Immature natural killer cell (primary cell): ENCODE data around the gene CTRB2. TPM values are rescaled to one million over a fixed set of nuclear protein-coding genes. Genes with fewer than 3 reads are reported as not detected.
A peak's percentile ranks its signal among the peaks of the same experiment; 100 is the strongest.
"Not testable (repeated sequence)": the region's sequence is repeated elsewhere in the genome, so short reads cannot be mapped to it uniquely, and the experiment has no call there.

ENCODE experiments used
- DNase-seq, 3 donors: peaks; one replicate each; pipeline ENCODE4 v3.0.0; 2022; ENCODE audit warnings: mixed read lengths in 1 of 3
- H3K27ac Mint-ChIP-seq, 6 donors: one replicate each; pipeline ENCODE4 v1.8.0; 2020; ENCODE audit warnings: mixed read lengths in 6 of 6, mild to moderate bottlenecking in 5 of 6, inconsistent platforms in 4 of 6, moderate library complexity in 3 of 6
- H3K27me3 Mint-ChIP-seq, 3 donors: one replicate each; pipeline ENCODE4 v1.8.0; 2020 to 2021; ENCODE audit warnings: low read depth in 3 of 3, mild to moderate bottlenecking in 3 of 3, mixed read lengths in 3 of 3, moderate library complexity in 3 of 3, inconsistent platforms in 1 of 3
- H3K36me3 Mint-ChIP-seq, 3 donors: one replicate each; pipeline ENCODE4 v1.8.0; 2020; ENCODE audit warnings: mixed read lengths in 3 of 3, inconsistent platforms in 2 of 3, mild to moderate bottlenecking in 2 of 3
- H3K4me1 Mint-ChIP-seq, 2 donors: one replicate each; pipeline ENCODE4 v1.8.0; 2020; ENCODE audit warnings: inconsistent platforms in 2 of 2, mild to moderate bottlenecking in 2 of 2, mixed read lengths in 2 of 2, moderate library complexity in 1 of 2
- H3K4me3 Mint-ChIP-seq, 5 donors: one replicate each; pipeline ENCODE4 v1.8.0; 2020; ENCODE audit warnings: mild to moderate bottlenecking in 5 of 5, mixed read lengths in 5 of 5, inconsistent platforms in 3 of 5, moderate library complexity in 3 of 5
- H3K9me3 Mint-ChIP-seq, 6 donors: one replicate each; pipeline ENCODE4 v1.8.0; 2020; ENCODE audit warnings: mild to moderate bottlenecking in 6 of 6, mixed read lengths in 6 of 6, inconsistent platforms in 4 of 6, moderate library complexity in 3 of 6
- polyA plus RNA-seq, 3 donors: library from polyadenylated mRNA; unstranded; fragments of 300-500 nt; fragmentation: Illumina TruSeq; gene quantifications; one replicate each; pipeline ENCODE4 v1.2.3, GENCODE V29; 2021

The CTRB2 gene
- polyA plus RNA-seq, 3 donors from 2014 or later = not detected

GRCh38 chr16:75247249-75247648 is 40.3 kb upstream of the CTRB2 start:
- DNase-seq = no peak
- Mint-ChIP-seq H3K4me1 (peaks cover 0 to 4% of the 10 kb centered on the region in 2 donors), H3K9me3 (no peaks in the 10 kb centered on the region), H3K4me3 (no peak overlapping the region), H3K27me3 (peaks cover 2 to 12% (median 6%) of the 10 kb centered on the region in 3 donors), H3K36me3 (no peaks in the 10 kb centered on the region), H3K27ac (no peak overlapping the region)

- no peaks in the 10 kb centered on the region for H3K36me3 Mint-ChIP-seq
- peaks cover 2 to 11% (median 5%) of the 10 kb centered on the region in 3 donors for H3K27me3 Mint-ChIP-seq
- no peak for DNase-seq
- H3K27ac Mint-ChIP-seq = no peak overlapping the region
- H3K4me1 Mint-ChIP-seq = peaks cover 0 to 4% of the 10 kb centered on the region in 2 donors
- no peak overlapping the region for H3K4me3 Mint-ChIP-seq
- no peaks in the 10 kb centered on the region for H3K9me3 Mint-ChIP-seq
These were observed 39.7 kb upstream of the CTRB2 start for GRCh38 chr16:75246504-75247205.

GRCh38 chr16:75244844-75245758 is 38.1 kb upstream of the CTRB2 start:
- Mint-ChIP-seq H3K27ac (peak overlapping the region in 1 of 6 donors; percentile 49), H3K4me3 (no peak overlapping the region), H3K27me3 (peaks cover 2 to 11% (median 5%) of the 10 kb centered on the region in 3 donors), H3K36me3 (no peaks in the 10 kb centered on the region), H3K9me3 (no peaks in the 10 kb centered on the region), H3K4me1 (no peaks in the 10 kb centered on the region)
- DNase-seq = no peak

- Mint-ChIP-seq H3K9me3 (no peaks in the 10 kb centered on the region), H3K36me3 (no peaks in the 10 kb centered on the region), H3K27ac (peak overlapping the region in 1 of 6 donors; percentile 49), H3K4me3 (no peak overlapping the region), H3K4me1 (no peaks in the 10 kb centered on the region), H3K27me3 (peaks cover 5 to 16% (median 5%) of the 10 kb centered on the region in 3 donors)
- no peak for DNase-seq
These were observed 37.4 kb upstream of the CTRB2 start for GRCh38 chr16:75244225-75244809.

GRCh38 chr16:75243667-75244224 is 36.8 kb upstream of the CTRB2 start:
- Mint-ChIP-seq H3K9me3 (no peaks in the 10 kb centered on the region), H3K27me3 (peaks cover 5 to 16% (median 5%) of the 10 kb centered on the region in 3 donors), H3K36me3 (no peaks in the 10 kb centered on the region), H3K4me1 (no peaks in the 10 kb centered on the region), H3K4me3 (no peak overlapping the region), H3K27ac (no peak overlapping the region)
- DNase-seq = no peak

GRCh38 chr16:75242436-75243078 is 35.6 kb upstream of the CTRB2 start:
- DNase-seq, H3K4me3 Mint-ChIP-seq, H3K27ac Mint-ChIP-seq, H3K4me1 Mint-ChIP-seq, H3K36me3 Mint-ChIP-seq, H3K9me3 Mint-ChIP-seq: not testable (repeated sequence)
- H3K27me3 Mint-ChIP-seq = peaks cover 5 to 14% (median 5%) of the 10 kb centered on the region in 3 donors

GRCh38 chr16:75241955-75242354 is 35.0 kb upstream of the CTRB2 start:
- no peak for DNase-seq
- Mint-ChIP-seq H3K36me3 (no peaks in the 10 kb centered on the region), H3K27ac (no peak overlapping the region), H3K4me1 (no peaks in the 10 kb centered on the region), H3K4me3 (no peak overlapping the region), H3K9me3 (no peaks in the 10 kb centered on the region), H3K27me3 (peaks cover 4 to 13% (median 7%) of the 10 kb centered on the region in 3 donors)

- Mint-ChIP-seq H3K27me3 (peaks cover 3 to 13% (median 4%) of the 10 kb centered on the region in 3 donors), H3K4me3 (no peak overlapping the region), H3K27ac (no peak overlapping the region), H3K4me1 (peaks cover under 1 to 2% of the 10 kb centered on the region in 2 donors), H3K36me3 (no peaks in the 10 kb centered on the region), H3K9me3 (no peaks in the 10 kb centered on the region)
- no peak for DNase-seq
These were observed 34.5 kb upstream of the CTRB2 start for GRCh38 chr16:75241412-75241811.

- not testable (repeated sequence) for H3K9me3 Mint-ChIP-seq, H3K4me3 Mint-ChIP-seq, H3K27ac Mint-ChIP-seq, H3K4me1 Mint-ChIP-seq, H3K36me3 Mint-ChIP-seq, DNase-seq
- peaks cover 3 to 18% (median 7%) of the 10 kb centered on the region in 3 donors for H3K27me3 Mint-ChIP-seq
These were observed 33.7 kb upstream of the CTRB2 start for GRCh38 chr16:75240633-75241032.

- Mint-ChIP-seq H3K27me3 (peaks cover 3 to 16% (median 7%) of the 10 kb centered on the region in 3 donors), H3K36me3 (no peaks in the 10 kb centered on the region), H3K4me1 (peaks cover 8 to 9% of the 10 kb centered on the region in 2 donors), H3K9me3 (no peaks in the 10 kb centered on the region), H3K27ac (no peak overlapping the region), H3K4me3 (no peak overlapping the region)
- no peak for DNase-seq
These were observed 32.7 kb upstream of the CTRB2 start for GRCh38 chr16:75239542-75240122.

- DNase-seq = no peak
- Mint-ChIP-seq H3K27ac (no peak overlapping the region), H3K9me3 (no peaks in the 10 kb centered on the region), H3K4me1 (peaks cover 8 to 11% of the 10 kb centered on the region in 2 donors), H3K36me3 (no peaks in the 10 kb centered on the region), H3K4me3 (no peak overlapping the region), H3K27me3 (peaks cover 3 to 14% (median 7%) of the 10 kb centered on the region in 3 donors)
These were observed 32.0 kb upstream of the CTRB2 start for GRCh38 chr16:75238853-75239541.

- peaks cover 3 to 14% (median 7%) of the 10 kb centered on the region in 3 donors for H3K27me3 Mint-ChIP-seq
- no peak for DNase-seq
- H3K4me3 Mint-ChIP-seq = no peak overlapping the region
- H3K4me1 Mint-ChIP-seq = peaks cover 9 to 14% of the 10 kb centered on the region in 2 donors
- H3K9me3 Mint-ChIP-seq = no peaks in the 10 kb centered on the region
- H3K36me3 Mint-ChIP-seq = no peaks in the 10 kb centered on the region
- no peak overlapping the region for H3K27ac Mint-ChIP-seq
These were observed 31.3 kb upstream of the CTRB2 start for GRCh38 chr16:75238132-75238852.
